HCT116 (cell line): Measurements from ENCODE around the gene CDH13. TPM values are rescaled to one million over a fixed set of nuclear protein-coding genes. Genes with fewer than 3 reads are reported as not detected.

Experiments
- ATAC-seq: fragments of 200-7000 bp; cut with Tn5 transposase; 2 replicates; pipeline ENCODE4 v1.9.1; 2020; ENCODE audit warnings: mild to moderate bottlenecking, moderate library complexity
- BruUV-seq: library from RNA; stranded (reverse); fragments of 400-500 nt; replicated peaks from 2 replicates; lab custom pipeline; 2021; lab: Mats Ljungman, UMichigan
- CTCF ChIA-PET: fragments of 300-600 bp; sonication (Branson Sonifier 250); formaldehyde crosslinking; loops from one replicate; lab custom pipeline; 2021; ENCODE audit warnings: antibody characterized with exemption; lab: Charles Lee
- POLR2A ChIA-PET: fragments of 300-600, 350-600 bp; sonication (Branson Sonifier 250); formaldehyde crosslinking; loops from one replicate; lab custom pipeline; 2021; ENCODE audit warnings: antibody characterized with exemption; lab: Charles Lee
- RAD21 ChIA-PET, 2 experiments: fragments of 300-600 bp; sonication (Branson Sonifier 250); formaldehyde crosslinking; loops; one replicate each; lab custom pipeline; 2023; ENCODE audit warnings: low total read pairs in 2 of 2; ENCODE audit not compliant: uncharacterized antibody in 2 of 2, unreplicated experiment in 2 of 2, low non-redundant PET in 1 of 2; lab: Charles Lee
- DNase-seq: peaks from one replicate; pipeline ENCODE4 v3.0.0-alpha.2; 2010; ENCODE audit warnings: low read depth, low spot score
- H2AFZ ChIP-seq: fragments of 200-600 bp; shearing (Covaris generic), sonication (generic); 2 replicates; pipeline ENCODE4 v1.6.1; 2017; ENCODE audit warnings: low read depth, mixed run types, mixed read lengths, antibody characterized with exemption, low read length; ENCODE audit not compliant: poor library complexity, severe bottlenecking
- H3K27ac ChIP-seq: 2 replicates; pipeline ENCODE4 v1.5.1; 2012; ENCODE audit warnings: low read depth, low read length
- H3K27me3 ChIP-seq: fragments of 200-600 bp; sonication (generic); 2 replicates; pipeline ENCODE4 v1.6.1; 2016; ENCODE audit warnings: mixed run types, low read length, mixed read lengths; ENCODE audit not compliant: insufficient read depth
- H3K36me3 ChIP-seq, 2 experiments: fragments of 200-500 bp in 1 of 2; fragments of 200-600 bp in 1 of 2; sonication (Bioruptor generic) in 1 of 2; sonication (generic) in 1 of 2; 2 replicates each; pipeline versions ENCODE4 v1.5.1 to v1.6.1; 2014 to 2016; ENCODE audit warnings: low read length in 2 of 2, inconsistent platforms in 1 of 2, mixed read lengths in 1 of 2, mixed run types in 1 of 2; ENCODE audit not compliant: insufficient read depth in 2 of 2, control insufficient read depth in 1 of 2
- H3K4me1 ChIP-seq, 2 experiments: fragments of 200-600 bp in 1 of 2; sonication (generic) in 1 of 2; 2 replicates each; pipeline versions ENCODE4 v1.5.1 to v1.6.1; 2012 to 2017; ENCODE audit warnings: low read length in 2 of 2, inconsistent platforms in 1 of 2, mild to moderate bottlenecking in 1 of 2, mixed read lengths in 1 of 2, mixed run types in 1 of 2, moderate library complexity in 1 of 2; ENCODE audit not compliant: insufficient read depth in 2 of 2, control insufficient read depth in 1 of 2
- H3K4me2 ChIP-seq: fragments of 200-600 bp; sonication (generic); 2 replicates; pipeline ENCODE4 v1.6.1; 2017; ENCODE audit warnings: mixed run types, low read length, mixed read lengths
- H3K4me3 ChIP-seq, 2 experiments: fragments of 200-600 bp in 1 of 2; sonication (generic) in 1 of 2; replicated peaks in 1 of 2; 2 replicates each; pipeline ENCODE4 v1.5.1; 2011 to 2016; ENCODE audit warnings: low read length in 2 of 2, control low read depth in 1 of 2, low read depth in 1 of 2, mild to moderate bottlenecking in 1 of 2, mixed read lengths in 1 of 2, mixed run types in 1 of 2
- H3K79me2 ChIP-seq: fragments of 200-600 bp; sonication (generic); 2 replicates; pipeline ENCODE4 v1.6.1; 2017; ENCODE audit warnings: mild to moderate bottlenecking, mixed run types, low read length, moderate library complexity, mixed read lengths; ENCODE audit not compliant: insufficient read depth
- H3K9ac ChIP-seq: fragments of 200-600 bp; sonication (generic); 2 replicates; pipeline ENCODE4 v1.6.1; 2016; ENCODE audit warnings: low read length, mixed read lengths
- H3K9me2 ChIP-seq: fragments of 200-600 bp; sonication (generic), shearing (Covaris generic); 2 replicates; pipeline ENCODE4 v1.6.1; 2017; ENCODE audit warnings: mixed run types, mild to moderate bottlenecking, moderate library complexity; ENCODE audit not compliant: insufficient read depth
- H3K9me3 ChIP-seq, 2 experiments: fragments of 200-500 bp in 1 of 2; fragments of 200-600 bp in 1 of 2; sonication (Bioruptor generic) in 1 of 2; sonication (generic) in 1 of 2; 2 replicates each; pipeline ENCODE4 v1.6.1; 2014 to 2017; ENCODE audit warnings: low read length in 2 of 2, mixed read lengths in 2 of 2, inconsistent platforms in 1 of 2, low read depth in 1 of 2, mild to moderate bottlenecking in 1 of 2, mixed run types in 1 of 2, moderate library complexity in 1 of 2; ENCODE audit not compliant: control insufficient read depth in 1 of 2, insufficient read depth in 1 of 2
- H4K20me1 ChIP-seq: fragments of 200-600 bp; sonication (generic), shearing (Covaris generic); 2 replicates; pipeline ENCODE4 v1.6.1; 2017; ENCODE audit warnings: mixed run types, mild to moderate bottlenecking, moderate library complexity; ENCODE audit not compliant: insufficient read depth
- ATF3 ChIP-seq: IDR thresholded peaks from 2 replicates; pipeline ENCODE4 v1.6.1; 2012
- CBX3 ChIP-seq: IDR thresholded peaks from 2 replicates; pipeline ENCODE4 v1.6.1; 2012; ENCODE audit warnings: low read depth
- CEBPB ChIP-seq: IDR thresholded peaks from 2 replicates; pipeline ENCODE4 v1.6.1; 2012; ENCODE audit warnings: low read depth
- EGR1 ChIP-seq: IDR thresholded peaks from 2 replicates; pipeline ENCODE4 v1.6.1; 2012; ENCODE audit warnings: low read depth
- ELF1 ChIP-seq: IDR thresholded peaks from 2 replicates; pipeline ENCODE4 v1.6.1; 2012; ENCODE audit warnings: low read depth, borderline replicate concordance
- EZH2 ChIP-seq: fragments of 200-600 bp; sonication (generic); IDR thresholded peaks from 2 replicates; pipeline ENCODE4 v1.6.1; 2017; ENCODE audit warnings: antibody characterized with exemption, mixed run types
- EZH2phosphoT487 ChIP-seq: fragments of 200-600 bp; IDR thresholded peaks from 2 replicates; pipeline ENCODE4 v1.6.1; 2018; ENCODE audit warnings: antibody characterized with exemption, borderline replicate concordance
- JUND ChIP-seq: IDR thresholded peaks from 2 replicates; pipeline ENCODE4 v1.6.1; 2012
- POLR2A ChIP-seq: IDR thresholded peaks from 2 replicates; pipeline ENCODE4 v1.7.0; 2011; ENCODE audit warnings: borderline replicate concordance; ENCODE audit not compliant: insufficient read depth, insufficient read length; ENCODE audit errors: extremely low read depth
- POLR2AphosphoS5 ChIP-seq: IDR thresholded peaks from 2 replicates; pipeline ENCODE4 v1.6.1; 2011; ENCODE audit warnings: mild to moderate bottlenecking, low read depth, low read length, moderate library complexity
- RAD21 ChIP-seq: IDR thresholded peaks from 2 replicates; pipeline ENCODE4 v1.6.1; 2012; ENCODE audit warnings: low read depth, mild to moderate bottlenecking
- SIN3A ChIP-seq: IDR thresholded peaks from 2 replicates; pipeline ENCODE4 v1.6.1; 2012; ENCODE audit warnings: low read depth
- SP1 ChIP-seq: IDR thresholded peaks from 2 replicates; pipeline ENCODE4 v1.6.1; 2012; ENCODE audit warnings: low read depth
- SRF ChIP-seq: IDR thresholded peaks from 2 replicates; pipeline ENCODE4 v1.6.1; 2012; ENCODE audit warnings: low read depth
- YY1 ChIP-seq: IDR thresholded peaks from 2 replicates; pipeline ENCODE4 v1.6.1; 2011; ENCODE audit warnings: low read length, low read depth, moderate library complexity, mild to moderate bottlenecking; ENCODE audit not compliant: insufficient replicate concordance; ENCODE audit errors: extremely low read depth
- ZNF274 ChIP-seq: fragments of 200-500 bp; sonication (Bioruptor generic); IDR thresholded peaks from 2 replicates; pipeline ENCODE4 v1.6.1; 2014; ENCODE audit warnings: mild to moderate bottlenecking, low read depth, low read length, inconsistent platforms
- intact Hi-C: fragments of 100-400 bp; cut with micrococcal nuclease; formaldehyde crosslinking; loops from 2 replicates; pipeline ENCODE4 v1.10.0; 2022
- total RNA-seq: library from RNA; stranded (reverse); gene quantifications from one replicate; pipeline ENCODE4 v1.2.1, GENCODE V29; 2021; ENCODE audit not compliant: unreplicated experiment
- TF ChIP-seq, protein P1 (sequence below): IDR thresholded peaks from 2 replicates; pipeline ENCODE4 v1.6.1; 2011; ENCODE audit warnings: mild to moderate bottlenecking, low read length, moderate library complexity; ENCODE audit not compliant: insufficient replicate concordance; ENCODE audit errors: extremely low read depth
- TF ChIP-seq, protein P2 (sequence below), 3 experiments: fragments of 200-600 bp in 1 of 3; sonication (generic) in 1 of 3; IDR thresholded peaks in 2 of 3; conservative IDR thresholded peaks in 1 of 3; 2 replicates each; pipeline ENCODE4 v1.5.1; 2012 to 2017; ENCODE audit warnings: low read depth in 2 of 3, low read length in 2 of 3, antibody characterized with exemption in 1 of 3, borderline replicate concordance in 1 of 3, control low read depth in 1 of 3, mild to moderate bottlenecking in 1 of 3, mixed read lengths in 1 of 3, mixed run types in 1 of 3, moderate library complexity in 1 of 3; ENCODE audit not compliant: insufficient read depth in 1 of 3
- TF ChIP-seq, protein P3 (sequence below): IDR thresholded peaks from 2 replicates; pipeline ENCODE4 v1.6.1; 2012

Gene CDH13
- total RNA-seq, 1 experiment from 2014 or later: not detected

- DNase-seq (no peak), ATAC-seq (no peak)
- no peaks in the 10 kb centered on the region for H3K4me1 ChIP-seq
- H3K4me3 ChIP-seq: no peak overlapping the region
- H3K4me2 ChIP-seq: no peak overlapping the region
- H3K9me3 ChIP-seq: no peaks in the 10 kb centered on the region; a peak in 1 of 4 replicates
- no peaks in the 10 kb centered on the region for H3K79me2 ChIP-seq
- no peak overlapping the region for H3K27ac ChIP-seq
- H3K9ac ChIP-seq: no peak overlapping the region
- no TSS peak for BruUV-seq
- TF ChIP-seq EGR1 (no peak), EZH2phosphoT487 (no peak), ELF1 (no peak), EZH2 (no peak), SIN3A (no peak), YY1 (no peak), ZNF274 (no peak), SP1 (no peak), SRF (no peak), JUND (no peak), CEBPB (no peak), ATF3 (no peak), CBX3 (no peak), RAD21 (no peak), POLR2AphosphoS5 (no peak), POLR2A (no peak)
- TF ChIP-seq, protein P1, sequence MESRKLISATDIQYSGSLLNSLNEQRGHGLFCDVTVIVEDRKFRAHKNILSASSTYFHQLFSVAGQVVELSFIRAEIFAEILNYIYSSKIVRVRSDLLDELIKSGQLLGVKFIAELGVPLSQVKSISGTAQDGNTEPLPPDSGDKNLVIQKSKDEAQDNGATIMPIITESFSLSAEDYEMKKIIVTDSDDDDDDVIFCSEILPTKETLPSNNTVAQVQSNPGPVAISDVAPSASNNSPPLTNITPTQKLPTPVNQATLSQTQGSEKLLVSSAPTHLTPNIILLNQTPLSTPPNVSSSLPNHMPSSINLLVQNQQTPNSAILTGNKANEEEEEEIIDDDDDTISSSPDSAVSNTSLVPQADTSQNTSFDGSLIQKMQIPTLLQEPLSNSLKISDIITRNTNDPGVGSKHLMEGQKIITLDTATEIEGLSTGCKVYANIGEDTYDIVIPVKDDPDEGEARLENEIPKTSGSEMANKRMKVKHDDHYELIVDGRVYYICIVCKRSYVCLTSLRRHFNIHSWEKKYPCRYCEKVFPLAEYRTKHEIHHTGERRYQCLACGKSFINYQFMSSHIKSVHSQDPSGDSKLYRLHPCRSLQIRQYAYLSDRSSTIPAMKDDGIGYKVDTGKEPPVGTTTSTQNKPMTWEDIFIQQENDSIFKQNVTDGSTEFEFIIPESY: no peak
- TF ChIP-seq, protein P2, sequence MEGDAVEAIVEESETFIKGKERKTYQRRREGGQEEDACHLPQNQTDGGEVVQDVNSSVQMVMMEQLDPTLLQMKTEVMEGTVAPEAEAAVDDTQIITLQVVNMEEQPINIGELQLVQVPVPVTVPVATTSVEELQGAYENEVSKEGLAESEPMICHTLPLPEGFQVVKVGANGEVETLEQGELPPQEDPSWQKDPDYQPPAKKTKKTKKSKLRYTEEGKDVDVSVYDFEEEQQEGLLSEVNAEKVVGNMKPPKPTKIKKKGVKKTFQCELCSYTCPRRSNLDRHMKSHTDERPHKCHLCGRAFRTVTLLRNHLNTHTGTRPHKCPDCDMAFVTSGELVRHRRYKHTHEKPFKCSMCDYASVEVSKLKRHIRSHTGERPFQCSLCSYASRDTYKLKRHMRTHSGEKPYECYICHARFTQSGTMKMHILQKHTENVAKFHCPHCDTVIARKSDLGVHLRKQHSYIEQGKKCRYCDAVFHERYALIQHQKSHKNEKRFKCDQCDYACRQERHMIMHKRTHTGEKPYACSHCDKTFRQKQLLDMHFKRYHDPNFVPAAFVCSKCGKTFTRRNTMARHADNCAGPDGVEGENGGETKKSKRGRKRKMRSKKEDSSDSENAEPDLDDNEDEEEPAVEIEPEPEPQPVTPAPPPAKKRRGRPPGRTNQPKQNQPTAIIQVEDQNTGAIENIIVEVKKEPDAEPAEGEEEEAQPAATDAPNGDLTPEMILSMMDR (IDR thresholded peaks at IDR 0.05 in 2 of 3, conservative IDR thresholded peaks at IDR 0.05 in 1 of 3; ENCODE audit: borderline replicate concordance in 1 of 3, insufficient read depth in 1 of 3, low read depth in 2 of 3, low read length in 2 of 3): no peak
- TF ChIP-seq, protein P3, sequence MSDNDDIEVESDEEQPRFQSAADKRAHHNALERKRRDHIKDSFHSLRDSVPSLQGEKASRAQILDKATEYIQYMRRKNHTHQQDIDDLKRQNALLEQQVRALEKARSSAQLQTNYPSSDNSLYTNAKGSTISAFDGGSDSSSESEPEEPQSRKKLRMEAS: no peak
- ChIA-PET RAD21 (no interaction called here), CTCF (no interaction called here), POLR2A (no interaction called here)
- intact Hi-C loops: loop anchor here (10.0 kb wide), 1 partner anchor 610 kb away; no protein-coding TSS in a partner anchor
- no peaks in the 10 kb centered on the region for H4K20me1 ChIP-seq
- no peak overlapping the region for H2AFZ ChIP-seq
- no peaks in the 10 kb centered on the region for H3K36me3 ChIP-seq
- 0 out of 2 replicates have a peak, but pooled peaks cover 8% of the 10 kb centered on the region for H3K27me3 ChIP-seq
- H3K9me2 ChIP-seq: no peaks in the 10 kb centered on the region
Measured at GRCh38 chr16:82605076-82605475, 21.7 kb upstream of the CDH13 start.
